Pancreas (tissue), 10 donors: Measurements from ENCODE around the gene OR6S1. TPM values are rescaled to one million over a fixed set of nuclear protein-coding genes. Genes with fewer than 3 reads are reported as not detected.

Experiments
- ATAC-seq, 4 donors: fragments of 200-7000 bp; cut with Tn5 transposase; one replicate each; pipeline versions ENCODE4 v1.8.0 to v1.9.1; 2020; ENCODE audit warnings: mild to moderate bottlenecking in 4 of 4, moderate library complexity in 4 of 4
- DNase-seq, 6 donors: peaks; one replicate each; pipeline ENCODE4 v3.0.0-alpha.2; 2020
- FAIRE-seq: peaks from 2 replicates; lab custom pipeline; 2012; peaks lifted over from hg19 to GRCh38; lab: Jason Lieb, UNC
- H3K27ac ChIP-seq, 4 donors: fragments of 200-600 bp; sonication (generic); 1 replicate in 3 of 4; 2 replicates in 1 of 4; pipeline versions ENCODE4 v1.5.0 to v1.8.0; 2020
- H3K27me3 ChIP-seq, 4 donors: fragments of 200-600 bp; one replicate each; pipeline ENCODE4 v1.8.0; 2021
- H3K36me3 ChIP-seq, 3 donors: fragments of 200-600 bp; sonication (generic) in 1 of 3; one replicate each; pipeline versions ENCODE4 v1.5.0 to v1.8.0; 2020 to 2021
- H3K4me1 ChIP-seq, 3 donors: fragments of 200-600 bp; one replicate each; pipeline ENCODE4 v1.8.0; 2021
- H3K4me3 ChIP-seq, 4 donors: fragments of 200-600 bp; sonication (generic) in 2 of 4; one replicate each; pipeline versions ENCODE4 v1.5.0 to v1.8.0; 2020 to 2021
- H3K9me3 ChIP-seq, 4 donors: fragments of 200-600 bp; one replicate each; pipeline ENCODE4 v1.8.0; 2021
- WGBS, 2 donors: extraction: QIAGEN DNeasy Blood & Tissue Kit; methylation state at CpG; one replicate each; pipeline ENCODE4 v1.1.7; 2013; 5-methylcytosine and 5-hydroxymethylcytosine counted together
- intact Hi-C, 3 donors: fragments of 100-400 bp; cut with DNase I; formaldehyde crosslinking; loops; one replicate each; pipeline versions ENCODE4 v1.11.1 to v1.14.2; 2022
- polyA plus RNA-seq, 2 donors: library from polyadenylated mRNA; stranded (reverse); fragments of 200-250 nt; gene quantifications; one replicate each; pipeline ENCODE4 v1.2.3, GENCODE V29; 2013
- total RNA-seq, 6 donors: library from RNA; stranded (reverse); fragmentation: NEBNext Ultra II Directional in 4 of 6; extraction: Animal tissue kit (Norgen Biotek cat#: 25700) in 4 of 6; gene quantifications; one replicate each; pipeline versions ENCODE4 v1.2.1 to v1.2.4, GENCODE V29; 2021 to 2023
- TF ChIP-seq, protein P1 (sequence below), 4 donors: fragments of 200-600 bp; sonication (generic) in 3 of 4; IDR thresholded peaks; one replicate each; pipeline versions ENCODE4 v1.5.0 to v1.8.0; 2021; ENCODE audit warnings: antibody characterized with exemption in 4 of 4
- donor health status: healthy with polysubstance abuse.
- donor health status: DM: no; HTN: no; CAD: no; lungs with moderate emphysema.
- donor health status: DM: no; HTN: no; CAD: no.
- donor health status: control.
- donor health status: control.
- donor health status: Bipolar disorder and iron deficiency.
- donor health status: DM: yes; HTN: yes; CAD: no.
- donor health status: DM: no; HTN: no; CAD: no.
- donor health status: DM: no; HTN: no; CAD: no.
- donor health status: DM: yes; HTN: yes; CAD: no.

The OR6S1 gene
- total and polyA plus RNA-seq, 8 donors = not detected

DNA sequence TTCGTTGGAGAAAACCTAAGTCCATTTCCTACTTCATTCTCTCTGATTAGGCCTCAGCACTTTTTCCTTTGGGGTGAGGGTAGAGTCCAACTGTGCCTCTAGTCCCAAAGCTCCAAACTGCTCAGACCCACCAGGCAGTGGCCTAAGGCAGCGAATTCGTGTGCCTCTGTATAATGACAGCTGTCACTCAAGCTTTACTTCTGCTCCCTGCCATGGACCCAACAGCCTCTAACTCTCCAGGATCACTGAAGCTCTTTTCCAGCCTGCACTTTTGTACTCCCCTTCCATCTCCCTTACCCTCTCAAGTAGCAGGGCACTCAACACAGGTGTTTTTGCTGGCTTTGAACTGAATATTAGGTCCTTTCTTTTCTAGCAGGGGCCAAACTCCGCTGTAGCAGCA lies 14.8 kb upstream of the OR6S1 start:
- TF ChIP-seq, protein P1, sequence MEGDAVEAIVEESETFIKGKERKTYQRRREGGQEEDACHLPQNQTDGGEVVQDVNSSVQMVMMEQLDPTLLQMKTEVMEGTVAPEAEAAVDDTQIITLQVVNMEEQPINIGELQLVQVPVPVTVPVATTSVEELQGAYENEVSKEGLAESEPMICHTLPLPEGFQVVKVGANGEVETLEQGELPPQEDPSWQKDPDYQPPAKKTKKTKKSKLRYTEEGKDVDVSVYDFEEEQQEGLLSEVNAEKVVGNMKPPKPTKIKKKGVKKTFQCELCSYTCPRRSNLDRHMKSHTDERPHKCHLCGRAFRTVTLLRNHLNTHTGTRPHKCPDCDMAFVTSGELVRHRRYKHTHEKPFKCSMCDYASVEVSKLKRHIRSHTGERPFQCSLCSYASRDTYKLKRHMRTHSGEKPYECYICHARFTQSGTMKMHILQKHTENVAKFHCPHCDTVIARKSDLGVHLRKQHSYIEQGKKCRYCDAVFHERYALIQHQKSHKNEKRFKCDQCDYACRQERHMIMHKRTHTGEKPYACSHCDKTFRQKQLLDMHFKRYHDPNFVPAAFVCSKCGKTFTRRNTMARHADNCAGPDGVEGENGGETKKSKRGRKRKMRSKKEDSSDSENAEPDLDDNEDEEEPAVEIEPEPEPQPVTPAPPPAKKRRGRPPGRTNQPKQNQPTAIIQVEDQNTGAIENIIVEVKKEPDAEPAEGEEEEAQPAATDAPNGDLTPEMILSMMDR (IDR thresholded peaks at IDR 0.05) = no peak
- 63 to 68% methylated on average over 4 of the region's 4 CpGs for WGBS, 2 donors
- FAIRE-seq (no peak), DNase-seq (no peak), ATAC-seq (no peak)
- Histone ChIP-seq H3K27me3 (peaks cover 0 to 17% (median 0%) of the 10 kb centered on the region in 4 donors), H3K9me3 (no peaks in the 10 kb centered on the region), H3K27ac (no peak overlapping the region), H3K4me1 (peaks cover 0 to 5% (median 0%) of the 10 kb centered on the region in 3 donors), H3K4me3 (no peak overlapping the region), H3K36me3 (no peaks in the 10 kb centered on the region)
- intact Hi-C loops = no loop called here

DNA sequence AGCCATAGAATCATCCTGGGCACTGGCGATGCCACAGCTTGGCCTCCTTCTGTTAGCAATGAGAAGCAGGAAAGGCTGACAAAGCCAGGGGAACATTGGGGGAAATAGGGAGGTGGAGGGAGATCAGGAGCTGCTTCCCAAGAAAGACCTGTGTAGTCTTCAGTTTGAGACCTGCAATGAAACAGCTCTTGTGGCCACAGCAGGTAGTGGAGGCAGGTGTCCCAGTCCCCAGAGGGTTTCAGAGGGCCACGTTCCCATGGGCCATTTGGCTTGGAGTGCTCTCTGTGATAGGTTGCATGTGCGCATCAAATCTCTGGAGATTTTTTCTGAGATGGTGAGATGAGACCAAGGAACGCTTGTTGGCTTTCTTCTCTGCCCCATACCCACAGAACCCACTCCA lies 14.4 kb upstream of the OR6S1 start:
- no peak overlapping the region for H3K4me3 ChIP-seq
- no peak overlapping the region for H3K27ac ChIP-seq
- no peak for DNase-seq
- H3K4me1 ChIP-seq = peaks cover 0 to 5% (median 0%) of the 10 kb centered on the region in 3 donors
- no peaks in the 10 kb centered on the region for H3K9me3 ChIP-seq
- H3K27me3 ChIP-seq = peaks cover 0 to 19% (median 0%) of the 10 kb centered on the region in 4 donors
- no peak for FAIRE-seq
- TF ChIP-seq, protein P1 (IDR thresholded peaks at IDR 0.05) = no peak
- H3K36me3 ChIP-seq = no peaks in the 10 kb centered on the region
- ATAC-seq = no peak
- intact Hi-C loops = no loop called here
- WGBS, 2 donors = 75 to 80% methylated on average over 4 of the region's 4 CpGs

DNA sequence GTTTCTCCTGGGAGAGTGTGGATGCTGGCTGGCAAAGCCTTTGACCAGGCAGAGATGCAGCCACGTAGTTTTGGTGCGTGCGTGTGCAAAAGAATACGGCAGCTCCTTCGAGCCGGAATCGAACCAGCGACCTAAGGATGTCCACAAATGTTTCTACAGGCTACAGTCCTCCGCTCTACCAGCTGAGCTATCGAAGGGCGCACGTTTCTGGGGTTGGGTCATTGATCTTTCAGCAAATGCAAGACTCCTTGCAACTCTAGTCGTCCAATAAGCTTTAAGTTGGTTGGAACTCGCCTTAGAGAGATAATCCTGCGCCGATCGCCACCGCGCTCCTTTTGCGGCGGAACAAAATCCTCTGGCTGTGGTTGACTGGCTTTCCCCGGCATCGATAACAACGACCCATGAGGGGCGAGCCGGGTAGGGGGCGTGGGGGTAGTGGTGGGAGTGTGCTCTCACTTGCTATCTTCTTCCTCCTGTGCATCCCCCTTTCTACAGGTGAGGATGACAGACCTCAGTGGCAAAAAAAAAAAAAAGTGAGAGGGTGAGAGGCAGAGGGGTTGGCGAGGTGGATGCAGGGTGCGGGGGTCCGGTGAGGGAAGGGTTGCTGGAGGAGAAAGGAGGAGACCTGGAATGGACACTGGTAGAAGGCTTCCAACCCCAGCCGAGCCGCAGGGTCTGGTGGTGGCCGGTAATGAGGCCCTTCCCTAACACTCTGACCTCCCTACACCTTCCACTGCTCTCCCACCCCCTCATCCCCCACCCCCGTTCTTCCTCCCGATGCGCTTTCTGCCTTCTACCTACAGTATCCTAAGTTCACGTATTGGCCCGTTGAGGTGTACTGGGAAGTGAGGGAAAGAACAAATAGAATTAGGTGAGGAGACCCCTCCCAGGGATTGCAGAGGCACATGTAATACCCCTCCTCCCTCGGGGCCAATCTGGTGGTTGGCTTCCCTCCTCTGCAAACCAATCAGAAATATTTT lies 11.8 kb upstream of the OR6S1 start:
- 4 to 6% methylated on average over 36 to 39 of the region's 39 CpGs for WGBS, 2 donors
- intact Hi-C loops = no loop called here
- Histone ChIP-seq H3K27ac (no peak overlapping the region), H3K4me3 (no peak overlapping the region), H3K27me3 (peaks cover 0 to 26% (median 0%) of the 10 kb centered on the region in 4 donors), H3K9me3 (no peaks in the 10 kb centered on the region), H3K4me1 (peaks cover 0 to 5% (median 0%) of the 10 kb centered on the region in 3 donors), H3K36me3 (no peaks in the 10 kb centered on the region)
- no peak for FAIRE-seq
- ATAC-seq = peak in 3 of 4 donors; percentile 35 to 64 (median 36)
- peak in 1 of 6 donors; percentile 52 for DNase-seq
- TF ChIP-seq, protein P1 (IDR thresholded peaks at IDR 0.05) = no peak

DNA sequence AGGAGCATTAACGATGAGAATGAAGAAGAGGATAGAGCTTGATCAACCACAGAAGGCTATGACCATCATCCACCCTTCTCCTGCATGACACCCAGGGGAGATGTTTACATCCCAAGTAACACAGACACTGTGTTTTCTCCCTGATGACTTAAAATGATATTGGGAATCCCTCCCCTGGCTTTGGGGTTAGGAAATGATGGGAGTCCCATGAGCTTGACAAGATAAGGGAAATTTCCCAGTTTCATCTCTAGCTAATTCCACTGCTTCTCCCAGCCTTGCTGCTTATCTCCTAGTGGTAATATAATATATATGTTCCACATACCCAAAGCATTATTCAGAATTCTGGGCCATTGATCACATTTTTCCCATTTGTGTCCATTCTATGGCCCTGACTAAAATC lies 4.0 kb upstream of the OR6S1 start:
- WGBS, 2 donors = 81 to 92% methylated on average over 1 of the region's 1 CpG
- Histone ChIP-seq H3K36me3 (no peaks in the 10 kb centered on the region), H3K27me3 (peaks cover 0 to 4% (median 0%) of the 10 kb centered on the region in 4 donors), H3K4me1 (no peaks in the 10 kb centered on the region), H3K9me3 (no peaks in the 10 kb centered on the region), H3K27ac (no peak overlapping the region), H3K4me3 (no peak overlapping the region)
- intact Hi-C loops = no loop called here
- DNase-seq (no peak), FAIRE-seq (no peak), ATAC-seq (no peak)
- TF ChIP-seq, protein P1 (IDR thresholded peaks at IDR 0.05) = no peak
